Loucy (cell line): ENCODE measurements around the gene PYDC2.

Experiments
- H2AFZ ChIP-seq: fragments of 200-600 bp; sonication (generic); 2 replicates; pipeline ENCODE4 v1.6.0; 2016; ENCODE audit warnings: antibody characterized with exemption, mild to moderate bottlenecking, low read length, moderate library complexity
- H3F3A ChIP-seq: fragments of 200-600 bp; 2 replicates; pipeline ENCODE4 v1.6.0; 2016; ENCODE audit warnings: antibody characterized with exemption, low read depth, mild to moderate bottlenecking
- H3K27me3 ChIP-seq: fragments of 200-600 bp; sonication (generic); 2 replicates; pipeline ENCODE4 v1.6.1; 2014; ENCODE audit warnings: low read length, mild to moderate bottlenecking; ENCODE audit not compliant: insufficient read depth, poor library complexity, severe bottlenecking
- H3K36me3 ChIP-seq: fragments of 200-600 bp; sonication (generic); 2 replicates; pipeline ENCODE4 v1.6.1; 2016; ENCODE audit warnings: low read length; ENCODE audit not compliant: insufficient read depth
- H3K4me1 ChIP-seq: fragments of 200-600 bp; sonication (generic); 2 replicates; pipeline ENCODE4 v1.5.1; 2014; ENCODE audit warnings: low read length, mild to moderate bottlenecking; ENCODE audit not compliant: insufficient read depth, poor library complexity, severe bottlenecking
- H3K4me2 ChIP-seq: fragments of 200-600 bp; sonication (generic); 2 replicates; pipeline ENCODE4 v1.6.0; 2014; ENCODE audit warnings: antibody characterized with exemption, low read length, low read depth, mild to moderate bottlenecking; ENCODE audit not compliant: poor library complexity, severe bottlenecking
- H3K4me3 ChIP-seq: fragments of 200-600 bp; sonication (generic); 2 replicates; pipeline ENCODE4 v1.5.1; 2014; ENCODE audit warnings: low read length, mild to moderate bottlenecking, mixed read lengths; ENCODE audit not compliant: poor library complexity, severe bottlenecking
- H3K79me2 ChIP-seq: fragments of 200-600 bp; sonication (generic); 2 replicates; pipeline ENCODE4 v1.6.1; 2014; ENCODE audit warnings: low read length; ENCODE audit not compliant: insufficient read depth
- H3K9ac ChIP-seq: fragments of 200-600 bp; sonication (generic); 2 replicates; pipeline ENCODE4 v1.6.0; 2014; ENCODE audit warnings: mild to moderate bottlenecking, low read depth, low read length, moderate library complexity; ENCODE audit not compliant: poor library complexity, severe bottlenecking
- H3K9me2 ChIP-seq: fragments of 200-600 bp; sonication (generic); replicated peaks from 2 replicates; pipeline ENCODE4 v1.6.1; 2016; ENCODE audit warnings: low read depth, low read length, mixed read lengths
- H3K9me3 ChIP-seq: fragments of 200-600 bp; sonication (generic); 2 replicates; pipeline ENCODE4 v1.6.1; 2014; ENCODE audit warnings: mild to moderate bottlenecking, antibody characterized with exemption, low read length, low read depth; ENCODE audit not compliant: insufficient read depth
- H4K20me1 ChIP-seq: fragments of 200-600 bp; sonication (generic); 2 replicates; pipeline ENCODE4 v1.6.0; 2014; ENCODE audit warnings: antibody characterized with exemption, low read length, mild to moderate bottlenecking; ENCODE audit not compliant: insufficient read depth, poor library complexity, severe bottlenecking
- EZH2phosphoT487 ChIP-seq: fragments of 200-600 bp; IDR thresholded peaks from 2 replicates; pipeline ENCODE4 v1.6.1; 2018; ENCODE audit warnings: antibody characterized with exemption, mild to moderate bottlenecking, moderate library complexity, borderline replicate concordance
- TF ChIP-seq, protein P1 (sequence below): fragments of 200-600 bp; sonication (generic); conservative IDR thresholded peaks from 2 replicates; pipeline ENCODE4 v1.5.1; 2014; ENCODE audit warnings: mild to moderate bottlenecking, antibody characterized with exemption, low read length

PYDC2 gene

DNA sequence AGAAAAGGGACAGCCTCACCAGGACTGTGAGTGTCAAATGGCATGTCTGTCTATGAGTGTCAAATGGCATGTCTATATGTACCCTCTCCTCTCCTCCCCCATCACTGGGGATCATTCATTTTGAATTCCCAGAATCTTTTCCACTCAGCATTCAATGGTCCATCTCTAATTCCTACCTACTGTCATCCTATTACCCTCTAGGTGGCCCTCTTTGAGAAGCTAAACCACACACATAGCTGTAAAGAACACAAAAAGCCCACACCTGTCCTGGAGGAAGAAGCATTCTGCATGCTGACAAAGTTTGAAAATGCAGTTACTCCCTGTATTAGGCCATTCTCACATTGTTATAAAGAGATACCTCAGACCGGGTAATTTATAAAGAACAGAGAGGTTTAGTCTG is 46.2 kb upstream of the PYDC2 start:
- no peaks in the 10 kb centered on the region for H4K20me1 ChIP-seq
- no peaks in the 10 kb centered on the region for H3K9me3 ChIP-seq
- H3K4me2 ChIP-seq: no peak overlapping the region
- no peak overlapping the region for H2AFZ ChIP-seq
- no peaks in the 10 kb centered on the region for H3K9me2 ChIP-seq
- H3K27me3 ChIP-seq: no peaks in the 10 kb centered on the region
- H3K9ac ChIP-seq: no peak overlapping the region
- H3K79me2 ChIP-seq: no peaks in the 10 kb centered on the region
- H3K36me3 ChIP-seq: no peaks in the 10 kb centered on the region
- no peak for TF ChIP-seq EZH2phosphoT487
- TF ChIP-seq, protein P1, sequence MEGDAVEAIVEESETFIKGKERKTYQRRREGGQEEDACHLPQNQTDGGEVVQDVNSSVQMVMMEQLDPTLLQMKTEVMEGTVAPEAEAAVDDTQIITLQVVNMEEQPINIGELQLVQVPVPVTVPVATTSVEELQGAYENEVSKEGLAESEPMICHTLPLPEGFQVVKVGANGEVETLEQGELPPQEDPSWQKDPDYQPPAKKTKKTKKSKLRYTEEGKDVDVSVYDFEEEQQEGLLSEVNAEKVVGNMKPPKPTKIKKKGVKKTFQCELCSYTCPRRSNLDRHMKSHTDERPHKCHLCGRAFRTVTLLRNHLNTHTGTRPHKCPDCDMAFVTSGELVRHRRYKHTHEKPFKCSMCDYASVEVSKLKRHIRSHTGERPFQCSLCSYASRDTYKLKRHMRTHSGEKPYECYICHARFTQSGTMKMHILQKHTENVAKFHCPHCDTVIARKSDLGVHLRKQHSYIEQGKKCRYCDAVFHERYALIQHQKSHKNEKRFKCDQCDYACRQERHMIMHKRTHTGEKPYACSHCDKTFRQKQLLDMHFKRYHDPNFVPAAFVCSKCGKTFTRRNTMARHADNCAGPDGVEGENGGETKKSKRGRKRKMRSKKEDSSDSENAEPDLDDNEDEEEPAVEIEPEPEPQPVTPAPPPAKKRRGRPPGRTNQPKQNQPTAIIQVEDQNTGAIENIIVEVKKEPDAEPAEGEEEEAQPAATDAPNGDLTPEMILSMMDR: no peak
- H3K4me3 ChIP-seq: no peak overlapping the region
- H3K4me1 ChIP-seq: no peaks in the 10 kb centered on the region
- H3F3A ChIP-seq: no peaks in the 10 kb centered on the region

DNA sequence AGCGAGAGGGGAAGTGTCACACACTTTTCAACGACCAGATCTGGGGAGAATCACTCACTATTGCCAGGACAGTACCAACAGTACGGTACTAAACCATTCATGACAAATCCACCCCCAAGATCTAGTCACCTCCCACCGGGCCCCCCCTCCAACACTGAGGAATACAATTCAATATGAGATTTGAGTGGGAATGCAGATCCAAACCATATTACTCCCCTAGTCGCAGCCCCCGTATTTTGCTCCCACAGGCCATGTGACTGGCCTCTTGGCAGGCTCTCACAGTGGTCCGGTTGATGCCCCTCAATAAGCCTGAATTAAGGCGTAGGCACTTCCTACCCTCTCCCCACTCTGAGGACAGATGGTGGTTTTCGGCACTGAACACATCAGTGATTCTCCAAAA is 45.4 kb upstream of the PYDC2 start:
- Histone ChIP-seq H3K4me1 (no peaks in the 10 kb centered on the region), H3K36me3 (no peaks in the 10 kb centered on the region), H3K9ac (no peak overlapping the region), H3K9me2 (no peaks in the 10 kb centered on the region), H2AFZ (no peak overlapping the region), H3K4me2 (no peak overlapping the region), H3K9me3 (no peaks in the 10 kb centered on the region), H3K27me3 (no peaks in the 10 kb centered on the region), H3F3A (no peaks in the 10 kb centered on the region), H3K4me3 (no peak overlapping the region), H3K79me2 (no peaks in the 10 kb centered on the region), H4K20me1 (no peaks in the 10 kb centered on the region)
- TF ChIP-seq, protein P1: no peak
- TF ChIP-seq EZH2phosphoT487: no peak

DNA sequence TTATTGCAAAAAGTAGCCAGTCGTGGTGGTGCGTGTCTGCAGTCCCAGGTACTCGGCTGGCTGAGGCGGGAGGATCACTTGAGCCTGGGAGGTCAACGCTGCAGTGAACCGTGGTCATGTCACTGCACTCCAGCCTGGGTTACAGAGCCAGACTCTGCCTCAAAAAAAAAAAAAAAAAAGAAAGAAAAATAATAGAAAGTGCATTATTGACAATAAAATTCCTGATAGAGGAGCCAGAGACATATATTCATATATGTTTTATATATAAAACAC is 43.6 kb upstream of the PYDC2 start:
- Histone ChIP-seq H3K4me3 (no peak overlapping the region), H3F3A (no peaks in the 10 kb centered on the region), H4K20me1 (no peaks in the 10 kb centered on the region), H3K36me3 (no peaks in the 10 kb centered on the region), H3K4me1 (no peaks in the 10 kb centered on the region), H3K4me2 (no peak overlapping the region), H3K9ac (no peak overlapping the region), H3K79me2 (no peaks in the 10 kb centered on the region), H3K9me2 (no peaks in the 10 kb centered on the region), H2AFZ (no peak overlapping the region), H3K27me3 (no peaks in the 10 kb centered on the region), H3K9me3 (no peaks in the 10 kb centered on the region)
- TF ChIP-seq, protein P1: no peak
- TF ChIP-seq EZH2phosphoT487: no peak
